HepG2 (cell line): ENCODE measurements around the gene CAMK2D. TPM values are rescaled to one million over a fixed set of nuclear protein-coding genes. Genes with fewer than 3 reads are reported as not detected.

Source experiments
- ARNT ChIP-seq: fragments of 450-650 bp; IDR thresholded peaks from 2 replicates; pipeline ENCODE4 v1.6.1; 2017
- ATAD3A ChIP-seq: sonication (generic); formaldehyde crosslinking; IDR thresholded peaks from 2 replicates; pipeline ENCODE4 v1.4.0; 2020; ENCODE audit warnings: missing genetic modification reagents
- BATF2 ChIP-seq: sonication (generic); formaldehyde crosslinking; IDR thresholded peaks from 2 replicates; pipeline ENCODE4 v1.8.0; 2022; ENCODE audit warnings: mild to moderate bottlenecking, missing genetic modification reagents, moderate library complexity
- CREB1 ChIP-seq, 2 experiments: fragments of 450-650 bp in 1 of 2; IDR thresholded peaks; 2 replicates each; pipeline ENCODE4 v1.6.1; 2016 to 2017; ENCODE audit warnings: control low read depth in 1 of 2, mild to moderate bottlenecking in 1 of 2, missing compliant biosample characterization in 1 of 2, missing genetic modification characterization in 1 of 2
- EP300 ChIP-seq, 3 experiments: sonication (generic) in 1 of 3; formaldehyde crosslinking in 1 of 3; IDR thresholded peaks; 2 replicates each; pipeline versions ENCODE4 v1.5.1 to v1.6.1; 2011 to 2020; ENCODE audit warnings: low read depth in 2 of 3, low read length in 2 of 3, borderline replicate concordance in 1 of 3, improper control_type of control experiment in 1 of 3, mild to moderate bottlenecking in 1 of 3, missing genetic modification reagents in 1 of 3, moderate library complexity in 1 of 3
- ETV6 ChIP-seq: sonication (generic); formaldehyde crosslinking; conservative IDR thresholded peaks from 2 replicates; pipeline ENCODE4 v1.4.0; 2020; ENCODE audit warnings: missing genetic modification reagents
- GRHL1 ChIP-seq: sonication (generic); formaldehyde crosslinking; conservative IDR thresholded peaks from 2 replicates; pipeline ENCODE4 v1.8.0; 2022; ENCODE audit warnings: missing genetic modification reagents
- KDM3A ChIP-seq: IDR thresholded peaks from 2 replicates; pipeline ENCODE4 v1.6.1; 2018; ENCODE audit warnings: low read depth, missing compliant biosample characterization
- LBX2 ChIP-seq: sonication (generic); formaldehyde crosslinking; IDR thresholded peaks from 2 replicates; pipeline ENCODE4 v1.5.0; 2020; ENCODE audit warnings: missing genetic modification reagents, mild to moderate bottlenecking, borderline replicate concordance
- NR2F1 ChIP-seq, 2 experiments: fragments of 450-650 bp in 1 of 2; formaldehyde crosslinking in 1 of 2; IDR thresholded peaks; 2 replicates each; pipeline versions ENCODE4 v1.5.0 to v1.6.1; 2016 to 2020; ENCODE audit warnings: mild to moderate bottlenecking in 1 of 2, missing compliant biosample characterization in 1 of 2, missing genetic modification reagents in 1 of 2, moderate library complexity in 1 of 2
- RFXAP ChIP-seq: sonication (generic); formaldehyde crosslinking; IDR thresholded peaks from 2 replicates; pipeline ENCODE4 v1.4.0; 2020; ENCODE audit warnings: missing genetic modification reagents, borderline replicate concordance
- SOX13 ChIP-seq, 3 experiments: fragments of 450-650 bp in 1 of 3; sonication (generic) in 1 of 3; formaldehyde crosslinking in 1 of 3; IDR thresholded peaks in 2 of 3; conservative IDR thresholded peaks in 1 of 3; 2 replicates each; pipeline versions ENCODE4 v1.5.0 to v1.6.1; 2016 to 2020; ENCODE audit warnings: antibody characterized with exemption in 1 of 3, mild to moderate bottlenecking in 1 of 3, missing compliant biosample characterization in 1 of 3, missing genetic modification reagents in 1 of 3, moderate library complexity in 1 of 3
- SOX5 ChIP-seq: IDR thresholded peaks from 2 replicates; pipeline ENCODE4 v1.6.1; 2016; ENCODE audit warnings: borderline replicate concordance
- SP4 ChIP-seq: sonication (generic); formaldehyde crosslinking; IDR thresholded peaks from 2 replicates; pipeline ENCODE4 v1.8.1; 2023; ENCODE audit warnings: mild to moderate bottlenecking, missing genetic modification reagents
- SRSF9 ChIP-seq: fragments of 200-400 bp; formaldehyde crosslinking; IDR thresholded peaks from 2 replicates; pipeline ENCODE4 v1.6.1; 2018; ENCODE audit warnings: borderline replicate concordance, mild to moderate bottlenecking, low read depth, low read length; ENCODE audit not compliant: insufficient read depth, poor library complexity, severe bottlenecking
- ZFP36L2 ChIP-seq: sonication (generic); formaldehyde crosslinking; IDR thresholded peaks from 2 replicates; pipeline ENCODE4 v1.4.0; 2020; ENCODE audit warnings: missing genetic modification reagents
- ZFP62 ChIP-seq: sonication (generic); formaldehyde crosslinking; IDR thresholded peaks from 2 replicates; pipeline ENCODE4 v1.4.0; 2020; ENCODE audit warnings: missing genetic modification reagents
- ZNF207 ChIP-seq: fragments of 450-650 bp; IDR thresholded peaks from 2 replicates; pipeline ENCODE4 v1.6.1; 2016; ENCODE audit warnings: antibody characterized with exemption, borderline replicate concordance
- ZNF432 ChIP-seq: sonication (generic); formaldehyde crosslinking; IDR thresholded peaks from 2 replicates; pipeline ENCODE4 v1.5.0; 2020; ENCODE audit warnings: missing genetic modification reagents, mild to moderate bottlenecking, borderline replicate concordance
- ZNF512 ChIP-seq: sonication (generic); formaldehyde crosslinking; IDR thresholded peaks from 2 replicates; pipeline ENCODE4 v1.4.0; 2020; ENCODE audit warnings: mild to moderate bottlenecking, missing genetic modification reagents
- ZNF572 ChIP-seq: sonication (generic); formaldehyde crosslinking; IDR thresholded peaks from 2 replicates; pipeline ENCODE4 v1.5.1; 2020; ENCODE audit warnings: mild to moderate bottlenecking, missing genetic modification reagents
- ZNF577 ChIP-seq: sonication (generic); formaldehyde crosslinking; IDR thresholded peaks from 2 replicates; pipeline ENCODE4 v1.4.0; 2020; ENCODE audit warnings: mild to moderate bottlenecking, low read depth, missing genetic modification reagents, borderline replicate concordance
- ZNF580 ChIP-seq: IDR thresholded peaks from 2 replicates; pipeline ENCODE4 v1.6.1; 2016; ENCODE audit warnings: low read depth, borderline replicate concordance
- ZNF746 ChIP-seq: sonication (generic); formaldehyde crosslinking; IDR thresholded peaks from 2 replicates; pipeline ENCODE4 v1.8.0; 2022; ENCODE audit warnings: mild to moderate bottlenecking, missing genetic modification reagents
- ZSCAN31 ChIP-seq: sonication (generic); formaldehyde crosslinking; IDR thresholded peaks from 2 replicates; pipeline ENCODE4 v1.5.0; 2020; ENCODE audit warnings: low read depth, mild to moderate bottlenecking, missing genetic modification reagents
- polyA plus RNA-seq, 8 experiments: library from polyadenylated mRNA; depleted of rRNA in 3 of 8; stranded (reverse) in 7 of 8; unstranded in 1 of 8; fragments of >200 nt; fragmentation: Illumina TruSeq in 4 of 8; extraction: Trizol in 4 of 8; gene quantifications; 2 replicates each; pipeline versions ENCODE4 v1.2.1 to v1.2.3, GENCODE V29; 2011 to 2016; ENCODE audit warnings: low read depth in 4 of 8, missing spikeins in 1 of 8, mixed read lengths in 1 of 8; ENCODE audit not compliant: insufficient read depth in 1 of 8
- total RNA-seq, 5 experiments: library from RNA; depleted of rRNA; stranded (reverse); fragments of >200 nt; fragmentation: Illumina TruSeq; extraction: Trizol; gene quantifications; 2 replicates each; pipeline ENCODE4 v1.2.3, GENCODE V29; 2016; ENCODE audit warnings: low read depth in 1 of 5

The CAMK2D gene
- total and polyA plus RNA-seq, 2 of the 13 experiments (the other 11 are each of a cell fraction or from before 2014, with no cell fraction given) = 18.0 to 65.4 TPM

- TF ChIP-seq ZNF512 (CRISPR knock-in tag) (no peak), ZNF432 (CRISPR knock-in tag) (no peak), EP300 (IDR thresholded peaks at IDR 0.05; ENCODE audit: low read depth in 2 of 2, low read length in 2 of 2) (peak in 1 of 2 experiments; percentile 62; a peak in 2 of 4 replicates), EP300 (CRISPR knock-in tag; IDR thresholded peaks at IDR 0.05; ENCODE audit: borderline replicate concordance) (peak; percentile 30; the same call in 1 of the 2 replicates), SRSF9 (no peak), SOX13 (IDR thresholded peaks at IDR 0.05) (peak; percentile 81), SOX13 (CRISPR knock-in tag; conservative IDR thresholded peaks at IDR 0.05 in 1 of 2, IDR thresholded peaks at IDR 0.05 in 1 of 2) (peak in 1 of 2 experiments; percentile 96; a peak in 2 of 4 replicates), SOX5 (CRISPR knock-in tag) (peak; percentile 95), KDM3A (CRISPR knock-in tag) (0 out of 2 replicates have a peak, but pooled peaks have one; percentile 31), ZFP62 (CRISPR knock-in tag) (no peak), RFXAP (CRISPR knock-in tag) (no peak), SP4 (CRISPR knock-in tag) (no peak), LBX2 (CRISPR knock-in tag) (no peak), ZNF577 (no peak), ZSCAN31 (CRISPR knock-in tag) (no peak), ETV6 (CRISPR knock-in tag) (no peak), ZNF207 (no peak), GRHL1 (CRISPR knock-in tag) (no peak), ATAD3A (CRISPR knock-in tag) (no peak), BATF2 (CRISPR knock-in tag) (no peak), CREB1 (IDR thresholded peaks at IDR 0.05) (no peak), CREB1 (CRISPR knock-in tag; IDR thresholded peaks at IDR 0.05) (peak; percentile 54; the same call in 1 of the 2 replicates), ARNT (no peak), NR2F1 (CRISPR knock-in tag; IDR thresholded peaks at IDR 0.05) (no peak), ZNF580 (CRISPR knock-in tag) (peak; percentile 39; the same call in 1 of the 2 replicates), ZFP36L2 (no peak), ZNF746 (no peak), ZNF572 (CRISPR knock-in tag) (no peak)
These were observed 214.0 kb downstream of the CAMK2D start (continued) for GRCh38 chr4:113547487-113548042.
